K562 (cell line): ENCODE results near the gene AHCYL1. TPM values are rescaled to one million over a fixed set of nuclear protein-coding genes. Genes with fewer than 3 reads are reported as not detected.

Experiments
- CBFA2T2 ChIP-seq: fragments of 450-650 bp; conservative IDR thresholded peaks from 2 replicates; pipeline ENCODE4 v1.6.1; 2017; ENCODE audit warnings: mild to moderate bottlenecking
- CREB1 ChIP-seq, 2 experiments: sonication (generic) in 1 of 2; formaldehyde crosslinking in 1 of 2; IDR thresholded peaks; 2 replicates each; pipeline versions ENCODE4 v1.6.1 to v1.8.0; 2012 to 2022; ENCODE audit warnings: inconsistent platforms in 1 of 2, mild to moderate bottlenecking in 1 of 2, missing genetic modification reagents in 1 of 2, moderate library complexity in 1 of 2
- FOXP1 ChIP-seq: sonication (generic); formaldehyde crosslinking; IDR thresholded peaks from 2 replicates; pipeline ENCODE4 v1.8.0; 2022; ENCODE audit warnings: mild to moderate bottlenecking, missing genetic modification reagents
- GATA2 ChIP-seq: sonication (generic); formaldehyde crosslinking; IDR thresholded peaks from 2 replicates; pipeline ENCODE4 v1.4.0; 2020; ENCODE audit warnings: mild to moderate bottlenecking, missing genetic modification reagents
- HEY1 ChIP-seq: fragments of 250-450 bp; sonication (Bioruptor Pico); IDR thresholded peaks from 2 replicates; pipeline ENCODE4 v1.5.0; 2020; ENCODE audit warnings: mild to moderate bottlenecking, moderate library complexity, borderline replicate concordance
- KLF1 ChIP-seq: fragments of 450-650 bp; IDR thresholded peaks from 2 replicates; pipeline ENCODE4 v1.6.1; 2016; ENCODE audit warnings: missing genetic modification characterization, missing compliant biosample characterization
- L3MBTL2 ChIP-seq: fragments of 450-650 bp; IDR thresholded peaks from 2 replicates; pipeline ENCODE4 v1.6.1; 2016; ENCODE audit warnings: mild to moderate bottlenecking, moderate library complexity
- MTA2 ChIP-seq: fragments of 450-650 bp; IDR thresholded peaks from 2 replicates; pipeline ENCODE4 v1.6.1; 2016; ENCODE audit warnings: low read depth
- NCOA2 ChIP-seq, 2 experiments: fragments of 450-650 bp; IDR thresholded peaks; 2 replicates each; pipeline ENCODE4 v1.6.1; 2018; ENCODE audit warnings: mild to moderate bottlenecking in 2 of 2, moderate library complexity in 1 of 2; ENCODE audit not compliant: partially characterized antibody in 2 of 2
- TEAD2 ChIP-seq: fragments of 450-650 bp; IDR thresholded peaks from 2 replicates; pipeline ENCODE4 v1.6.1; 2016; ENCODE audit warnings: missing genetic modification characterization, control low read depth, missing compliant biosample characterization
- polyA plus RNA-seq, 8 experiments: library from polyadenylated mRNA; depleted of rRNA in 4 of 8; stranded (reverse) in 5 of 8; unstranded in 3 of 8; fragments of >200 nt; fragmentation: Nextera tagmentation in 2 of 8; fragmentation: Illumina TruSeq in 1 of 8; extraction: Ambion mirVana in 2 of 8; extraction: Trizol in 1 of 8; gene quantifications; 2 replicates each; pipeline versions ENCODE4 v1.2.1 to v1.2.3, GENCODE V29; 2011 to 2014; ENCODE audit warnings: inconsistent platforms in 1 of 8, missing spikeins in 1 of 8
- total RNA-seq, 7 experiments: library from RNA; depleted of rRNA in 6 of 7; stranded (reverse); fragments of >200 nt in 6 of 7; fragmentation: Illumina TruSeq in 2 of 7; extraction: Trizol in 2 of 7; gene quantifications; 2 replicates each; pipeline versions ENCODE4 v1.2.1 to v1.2.3, GENCODE V29; 2011 to 2021; ENCODE audit warnings: low replicate concordance in 1 of 7
- TF ChIP-seq, protein P1 (sequence below), 2 experiments: fragments of 450-650 bp in 1 of 2; sonication (generic) in 1 of 2; formaldehyde crosslinking in 1 of 2; IDR thresholded peaks; 2 replicates each; pipeline versions ENCODE4 v1.7.1 to v1.9.0; 2016 to 2022; ENCODE audit warnings: inconsistent platforms in 1 of 2, mild to moderate bottlenecking in 1 of 2, missing genetic modification reagents in 1 of 2
- TF ChIP-seq, protein P2 (sequence below): fragments of 250-450 bp; sonication (Bioruptor Pico); IDR thresholded peaks from 2 replicates; pipeline ENCODE4 v1.8.0; 2021; ENCODE audit warnings: borderline replicate concordance, mild to moderate bottlenecking, moderate library complexity; ENCODE audit not compliant: poor library complexity, severe bottlenecking
- TF ChIP-seq, protein P3 (sequence below): sonication (generic); formaldehyde crosslinking; IDR thresholded peaks from 2 replicates; pipeline ENCODE4 v1.8.0; 2022; ENCODE audit warnings: mild to moderate bottlenecking, low read depth, missing genetic modification reagents
- TF ChIP-seq, protein P4 (sequence below): IDR thresholded peaks from 2 replicates; pipeline ENCODE4 v1.6.1; 2011; ENCODE audit warnings: borderline replicate concordance, low read depth, mild to moderate bottlenecking, moderate library complexity, low read length; ENCODE audit not compliant: insufficient read depth, poor library complexity, severe bottlenecking

The AHCYL1 gene
- total and polyA plus RNA-seq, 9 of the 15 experiments (the other 6 are each of a cell fraction or from before 2014, with no cell fraction given), result 27.3 to 118 (median 44.5) TPM

DNA sequence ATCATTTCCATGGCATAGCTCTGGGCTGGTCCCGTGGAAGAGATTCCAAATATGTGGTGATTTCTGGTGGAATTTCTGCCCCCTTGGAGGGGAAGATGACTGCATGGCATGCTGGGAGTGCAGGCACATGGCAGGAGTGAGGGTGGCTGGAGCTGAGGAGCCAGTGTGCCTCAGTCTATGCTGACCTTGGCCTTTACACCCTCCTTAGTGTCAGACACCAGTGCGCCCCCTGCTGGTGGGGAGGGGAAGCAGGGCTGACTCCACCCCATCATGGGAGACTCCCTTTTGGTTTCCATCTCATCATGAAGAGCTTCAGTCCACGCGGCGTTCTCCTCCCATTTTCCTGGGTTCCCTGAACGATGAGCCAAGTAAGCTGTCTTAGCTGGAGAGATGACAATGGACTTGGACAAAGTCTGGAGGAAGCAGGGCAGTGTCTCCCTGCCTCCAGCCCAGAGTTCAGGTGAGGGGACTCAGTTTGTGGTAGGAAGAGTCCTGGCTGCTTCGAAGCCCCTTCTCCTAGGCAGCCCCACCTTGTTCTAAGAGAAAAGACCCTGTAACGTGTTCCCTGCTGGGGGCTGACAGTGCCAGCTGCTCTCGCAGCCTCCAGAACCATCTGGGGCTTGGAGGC, 75.6 kb downstream of the AHCYL1 start (continued):
- TF ChIP-seq, protein P1, sequence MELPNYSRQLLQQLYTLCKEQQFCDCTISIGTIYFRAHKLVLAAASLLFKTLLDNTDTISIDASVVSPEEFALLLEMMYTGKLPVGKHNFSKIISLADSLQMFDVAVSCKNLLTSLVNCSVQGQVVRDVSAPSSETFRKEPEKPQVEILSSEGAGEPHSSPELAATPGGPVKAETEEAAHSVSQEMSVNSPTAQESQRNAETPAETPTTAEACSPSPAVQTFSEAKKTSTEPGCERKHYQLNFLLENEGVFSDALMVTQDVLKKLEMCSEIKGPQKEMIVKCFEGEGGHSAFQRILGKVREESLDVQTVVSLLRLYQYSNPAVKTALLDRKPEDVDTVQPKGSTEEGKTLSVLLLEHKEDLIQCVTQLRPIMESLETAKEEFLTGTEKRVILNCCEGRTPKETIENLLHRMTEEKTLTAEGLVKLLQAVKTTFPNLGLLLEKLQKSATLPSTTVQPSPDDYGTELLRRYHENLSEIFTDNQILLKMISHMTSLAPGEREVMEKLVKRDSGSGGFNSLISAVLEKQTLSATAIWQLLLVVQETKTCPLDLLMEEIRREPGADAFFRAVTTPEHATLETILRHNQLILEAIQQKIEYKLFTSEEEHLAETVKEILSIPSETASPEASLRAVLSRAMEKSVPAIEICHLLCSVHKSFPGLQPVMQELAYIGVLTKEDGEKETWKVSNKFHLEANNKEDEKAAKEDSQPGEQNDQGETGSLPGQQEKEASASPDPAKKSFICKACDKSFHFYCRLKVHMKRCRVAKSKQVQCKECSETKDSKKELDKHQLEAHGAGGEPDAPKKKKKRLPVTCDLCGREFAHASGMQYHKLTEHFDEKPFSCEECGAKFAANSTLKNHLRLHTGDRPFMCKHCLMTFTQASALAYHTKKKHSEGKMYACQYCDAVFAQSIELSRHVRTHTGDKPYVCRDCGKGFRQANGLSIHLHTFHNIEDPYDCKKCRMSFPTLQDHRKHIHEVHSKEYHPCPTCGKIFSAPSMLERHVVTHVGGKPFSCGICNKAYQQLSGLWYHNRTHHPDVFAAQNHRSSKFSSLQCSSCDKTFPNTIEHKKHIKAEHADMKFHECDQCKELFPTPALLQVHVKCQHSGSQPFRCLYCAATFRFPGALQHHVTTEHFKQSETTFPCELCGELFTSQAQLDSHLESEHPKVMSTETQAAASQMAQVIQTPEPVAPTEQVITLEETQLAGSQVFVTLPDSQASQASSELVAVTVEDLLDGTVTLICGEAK (IDR thresholded peaks at IDR 0.05), result no peak
- TF ChIP-seq, protein P1 (CRISPR knock-in tag; IDR thresholded peaks at IDR 0.05), result no peak
- TF ChIP-seq CREB1 (IDR thresholded peaks at IDR 0.05) (no peak), CREB1 (CRISPR knock-in tag; IDR thresholded peaks at IDR 0.05) (peak; percentile 12; the same call in 1 of the 2 replicates), KLF1 (no peak), NCOA2 (IDR thresholded peaks at IDR 0.05; ENCODE audit: partially characterized antibody in 2 of 2) (no peak), MTA2 (no peak), FOXP1 (CRISPR knock-in tag) (no peak), L3MBTL2 (peak; percentile 22; the same call in 1 of the 2 replicates), HEY1 (CRISPR knock-in tag) (no peak), CBFA2T2 (no peak), TEAD2 (tag) (no peak), GATA2 (CRISPR knock-in tag) (no peak)
- TF ChIP-seq, protein P2, sequence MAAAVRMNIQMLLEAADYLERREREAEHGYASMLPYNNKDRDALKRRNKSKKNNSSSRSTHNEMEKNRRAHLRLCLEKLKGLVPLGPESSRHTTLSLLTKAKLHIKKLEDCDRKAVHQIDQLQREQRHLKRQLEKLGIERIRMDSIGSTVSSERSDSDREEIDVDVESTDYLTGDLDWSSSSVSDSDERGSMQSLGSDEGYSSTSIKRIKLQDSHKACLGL, result no peak
- TF ChIP-seq, protein P3, sequence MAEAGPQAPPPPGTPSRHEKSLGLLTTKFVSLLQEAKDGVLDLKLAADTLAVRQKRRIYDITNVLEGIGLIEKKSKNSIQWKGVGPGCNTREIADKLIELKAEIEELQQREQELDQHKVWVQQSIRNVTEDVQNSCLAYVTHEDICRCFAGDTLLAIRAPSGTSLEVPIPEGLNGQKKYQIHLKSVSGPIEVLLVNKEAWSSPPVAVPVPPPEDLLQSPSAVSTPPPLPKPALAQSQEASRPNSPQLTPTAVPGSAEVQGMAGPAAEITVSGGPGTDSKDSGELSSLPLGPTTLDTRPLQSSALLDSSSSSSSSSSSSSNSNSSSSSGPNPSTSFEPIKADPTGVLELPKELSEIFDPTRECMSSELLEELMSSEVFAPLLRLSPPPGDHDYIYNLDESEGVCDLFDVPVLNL (CRISPR knock-in tag), result no peak
- TF ChIP-seq, protein P4, sequence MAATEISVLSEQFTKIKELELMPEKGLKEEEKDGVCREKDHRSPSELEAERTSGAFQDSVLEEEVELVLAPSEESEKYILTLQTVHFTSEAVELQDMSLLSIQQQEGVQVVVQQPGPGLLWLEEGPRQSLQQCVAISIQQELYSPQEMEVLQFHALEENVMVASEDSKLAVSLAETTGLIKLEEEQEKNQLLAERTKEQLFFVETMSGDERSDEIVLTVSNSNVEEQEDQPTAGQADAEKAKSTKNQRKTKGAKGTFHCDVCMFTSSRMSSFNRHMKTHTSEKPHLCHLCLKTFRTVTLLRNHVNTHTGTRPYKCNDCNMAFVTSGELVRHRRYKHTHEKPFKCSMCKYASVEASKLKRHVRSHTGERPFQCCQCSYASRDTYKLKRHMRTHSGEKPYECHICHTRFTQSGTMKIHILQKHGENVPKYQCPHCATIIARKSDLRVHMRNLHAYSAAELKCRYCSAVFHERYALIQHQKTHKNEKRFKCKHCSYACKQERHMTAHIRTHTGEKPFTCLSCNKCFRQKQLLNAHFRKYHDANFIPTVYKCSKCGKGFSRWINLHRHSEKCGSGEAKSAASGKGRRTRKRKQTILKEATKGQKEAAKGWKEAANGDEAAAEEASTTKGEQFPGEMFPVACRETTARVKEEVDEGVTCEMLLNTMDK, result peak; percentile 98
